Panc1 (cell line): Measurements from ENCODE around the gene COL1A1. TPM values are rescaled to one million over a fixed set of nuclear protein-coding genes. Genes with fewer than 3 reads are reported as not detected.

Experiments used
- ATAC-seq: fragments of 200-7000 bp; cut with Tn5 transposase; 2 replicates; pipeline ENCODE4 v1.9.1; 2020; ENCODE audit warnings: mild to moderate bottlenecking, moderate library complexity
- BruUV-seq: library from RNA; stranded (reverse); fragments of 400-500 nt; replicated peaks from 2 replicates; lab custom pipeline; 2021; lab: Mats Ljungman, UMichigan
- CTCF ChIA-PET: fragments of 300-600 bp; sonication (Branson Sonifier 250); formaldehyde crosslinking; loops from one replicate; lab custom pipeline; 2022; ENCODE audit warnings: antibody characterized with exemption; lab: Charles Lee
- POLR2A ChIA-PET: fragments of 300-600 bp; sonication (Branson Sonifier 250); formaldehyde crosslinking; loops from one replicate; lab custom pipeline; 2022; ENCODE audit warnings: antibody characterized with exemption; lab: Charles Lee
- DNase-seq: peaks from one replicate; pipeline ENCODE4 v3.0.0-alpha.2; 2010; ENCODE audit warnings: low read depth, low spot score
- H3K27ac ChIP-seq: 2 replicates; pipeline ENCODE4 v1.5.1; 2011; ENCODE audit warnings: mild to moderate bottlenecking, low read length, inconsistent platforms
- H3K27me3 ChIP-seq: fragments of 200-500 bp; sonication (Bioruptor generic); 2 replicates; pipeline ENCODE4 v1.6.0; 2014; ENCODE audit warnings: low read length, inconsistent platforms; ENCODE audit not compliant: control insufficient read depth, insufficient read depth
- H3K36me3 ChIP-seq: fragments of 200-500 bp; sonication (Bioruptor generic); 2 replicates; pipeline ENCODE4 v1.5.1; 2014; ENCODE audit warnings: inconsistent platforms, mild to moderate bottlenecking, low read length, moderate library complexity; ENCODE audit not compliant: control insufficient read depth, insufficient read depth
- H3K4me1 ChIP-seq: 2 replicates; pipeline ENCODE4 v1.5.1; 2011; ENCODE audit warnings: inconsistent platforms, mild to moderate bottlenecking, low read length, moderate library complexity; ENCODE audit not compliant: control insufficient read depth, insufficient read depth
- H3K4me3 ChIP-seq, 2 experiments: 2 replicates each; pipeline ENCODE4 v1.5.1; 2011 to 2012; ENCODE audit warnings: low read depth in 2 of 2, low read length in 2 of 2, mild to moderate bottlenecking in 2 of 2, inconsistent platforms in 1 of 2, moderate library complexity in 1 of 2
- H3K9me3 ChIP-seq: fragments of 200-500 bp; sonication (Bioruptor generic); 2 replicates; pipeline ENCODE4 v1.5.1; 2014; ENCODE audit warnings: low read depth, mild to moderate bottlenecking, inconsistent platforms, low read length, moderate library complexity; ENCODE audit not compliant: control insufficient read depth, insufficient read depth
- CTCF ChIP-seq: fragments of 450-650 bp; IDR thresholded peaks from 2 replicates; pipeline ENCODE4 v1.5.1; 2017; ENCODE audit warnings: mild to moderate bottlenecking
- POLR2AphosphoS5 ChIP-seq: IDR thresholded peaks from 2 replicates; pipeline ENCODE4 v1.6.1; 2012; ENCODE audit warnings: mild to moderate bottlenecking, low read depth, low read length, moderate library complexity
- REST ChIP-seq, 2 experiments: IDR thresholded peaks; 2 replicates each; pipeline ENCODE4 v1.6.1; 2011 to 2012; ENCODE audit warnings: low read depth in 2 of 2, control low read depth in 1 of 2, low read length in 1 of 2, mild to moderate bottlenecking in 1 of 2, moderate library complexity in 1 of 2; ENCODE audit not compliant: insufficient read depth in 1 of 2
- SIN3A ChIP-seq: IDR thresholded peaks from 2 replicates; pipeline ENCODE4 v1.6.1; 2012; ENCODE audit warnings: low read depth, mild to moderate bottlenecking, low read length, moderate library complexity, borderline replicate concordance; ENCODE audit not compliant: insufficient read depth
- TCF7L2 ChIP-seq: IDR thresholded peaks from 2 replicates; pipeline ENCODE4 v1.6.1; 2011; ENCODE audit warnings: mild to moderate bottlenecking, low read depth, low read length, inconsistent platforms
- in situ Hi-C: cut with HindIII; loops from 2 replicates; pipeline ENCODE4 v1.10.0; 2016; ENCODE audit warnings: low sequenced_read_pairs, low pct_unique_long_range_greater_than_20kb
- intact Hi-C: fragments of 100-400 bp; cut with micrococcal nuclease; formaldehyde crosslinking; loops from one replicate; pipeline ENCODE4 v1.10.0; 2022; ENCODE audit not compliant: unreplicated experiment
- total RNA-seq: library from RNA; stranded (reverse); gene quantifications from one replicate; pipeline ENCODE4 v1.2.1, GENCODE V29; 2021; ENCODE audit not compliant: unreplicated experiment

The COL1A1 gene
- total RNA-seq, 1 experiment from 2014 or later, result 52.7 TPM

GRCh38 chr17:50144355-50144754 lies 57.1 kb downstream of the COL1A1 start:
- BruUV-seq, result no TSS peak
- TF ChIP-seq CTCF (no peak), TCF7L2 (no peak), POLR2AphosphoS5 (no peak), SIN3A (no peak), REST (IDR thresholded peaks at IDR 0.05; ENCODE audit: insufficient read depth in 1 of 2, low read depth in 2 of 2, low read length in 1 of 2) (no peak)
- CTCF ChIA-PET, result no interaction called here
- ATAC-seq (no peak), DNase-seq (no peak)
- no peak overlapping the region for H3K4me3 ChIP-seq
- H3K36me3 ChIP-seq, result peaks cover 18% of the 10 kb centered on the region
- POLR2A ChIA-PET, result no interaction called here
- H3K27me3 ChIP-seq, result no peaks in the 10 kb centered on the region
- in situ Hi-C loops (no loop called here), intact Hi-C loops (no loop called here)
- no peaks in the 10 kb centered on the region for H3K9me3 ChIP-seq
- H3K27ac ChIP-seq, result no peak overlapping the region
- peaks cover 26% of the 10 kb centered on the region for H3K4me1 ChIP-seq

- no peak for ATAC-seq
- no TSS peak for BruUV-seq
- POLR2A ChIA-PET, result no interaction called here
- CTCF ChIA-PET, result interaction anchor here (0.6 kb wide), 2 partner anchors 26 to 458 kb away, joined by 3 read pairs; no protein-coding TSS in a partner anchor
- DNase-seq, result no peak
- intact Hi-C loops (no loop called here), in situ Hi-C loops (no loop called here)
- Histone ChIP-seq H3K9me3 (no peaks in the 10 kb centered on the region), H3K36me3 (peaks cover 22% of the 10 kb centered on the region), H3K27me3 (no peaks in the 10 kb centered on the region), H3K4me3 (no peak overlapping the region), H3K27ac (no peak overlapping the region), H3K4me1 (peaks cover 26% of the 10 kb centered on the region)
- no peak for TF ChIP-seq POLR2AphosphoS5
- TF ChIP-seq CTCF, result no peak
- no peak for TF ChIP-seq REST (IDR thresholded peaks at IDR 0.05; ENCODE audit: insufficient read depth in 1 of 2, low read depth in 2 of 2, low read length in 1 of 2)
- no peak for TF ChIP-seq SIN3A
- no peak for TF ChIP-seq TCF7L2
Measured at GRCh38 chr17:50143461-50144176, 57.8 kb downstream of the COL1A1 start.
